CD4-positive, alpha-beta T cell treated with Interferon alpha-2 for 1 hour (primary cell): ENCODE measurements around the gene MAML2.
A peak's percentile ranks its signal among the peaks of the same experiment; 100 is the strongest.

ENCODE experiments used
- DNase-seq, 2 donors: peaks; one replicate each; pipeline ENCODE4 v3.0.0-alpha.2; 2020 to 2022

MAML2 gene

GRCh38 chr11:96232132-96232531 lies 110.9 kb downstream of the MAML2 start:
- no peak for DNase-seq

- no peak for DNase-seq
These were observed 112.3 kb downstream of the MAML2 start for GRCh38 chr11:96230686-96231085.

DNA sequence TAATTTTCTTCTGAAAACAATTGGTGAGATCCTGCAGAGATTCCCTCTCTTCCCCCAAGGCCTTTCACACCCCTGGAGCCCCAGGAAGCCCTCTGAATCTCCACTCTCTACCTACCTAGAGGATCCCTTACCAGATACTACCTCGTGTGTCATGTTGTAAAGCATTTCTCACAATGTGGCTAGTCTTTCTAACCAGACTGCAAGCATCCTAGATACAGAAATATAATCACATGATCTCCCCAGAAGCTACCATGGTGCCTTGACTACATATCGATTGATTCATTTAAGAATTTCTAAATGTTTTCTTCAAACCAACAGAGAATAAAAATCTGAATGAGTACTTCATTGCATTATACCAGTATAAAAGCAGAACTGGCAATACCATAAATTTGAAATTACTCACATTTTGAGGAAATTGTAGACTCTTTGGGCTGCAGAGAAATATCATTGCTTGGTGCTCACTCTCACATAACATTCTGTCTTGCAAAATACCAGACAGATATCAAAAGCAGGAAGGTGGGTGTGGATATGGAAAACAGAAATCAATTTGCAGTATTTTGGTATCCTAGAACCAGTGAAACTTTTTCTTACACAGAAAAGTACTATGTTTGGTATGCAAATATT lies 113.5 kb downstream of the MAML2 start:
- DNase-seq: no peak

DNA sequence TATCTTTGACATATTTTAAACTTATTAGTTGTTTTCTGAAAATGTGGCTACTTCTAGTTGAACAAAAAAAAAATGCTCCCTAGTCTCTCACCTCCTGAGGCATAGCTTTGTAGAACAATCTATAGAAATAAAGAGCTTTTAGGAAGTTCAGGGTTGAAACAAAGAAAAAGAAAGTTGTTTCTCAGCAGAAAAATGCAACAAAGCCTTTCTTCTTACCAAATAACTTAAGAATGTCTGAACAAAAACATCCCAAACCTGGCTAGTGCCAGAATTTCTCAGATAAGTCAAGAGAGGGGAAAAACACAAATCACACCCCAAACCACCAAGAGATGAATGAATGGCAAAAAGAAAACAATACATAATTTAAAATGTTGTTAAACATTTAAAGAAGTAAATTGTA lies 114.1 kb downstream of the MAML2 start:
- no peak for DNase-seq

DNA sequence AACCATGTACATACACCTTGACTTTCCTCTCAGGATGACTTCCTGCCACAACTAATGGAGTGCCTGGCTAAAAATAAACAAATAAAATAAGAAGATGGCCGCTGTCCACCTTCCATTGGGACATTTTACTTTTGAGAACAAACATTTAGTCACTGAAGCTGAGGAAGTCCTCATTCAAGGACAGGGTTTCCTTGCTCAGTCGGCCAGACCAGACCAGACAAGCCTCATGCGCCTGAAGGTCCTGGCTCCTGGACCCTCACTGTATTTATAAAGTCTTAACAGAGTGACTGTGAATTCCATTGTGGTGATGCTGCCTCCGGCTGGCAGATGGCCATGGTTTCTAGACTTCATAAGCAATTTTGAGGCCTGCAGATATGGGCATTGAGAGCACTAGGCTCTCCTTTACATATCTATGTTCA lies 114.5 kb downstream of the MAML2 start:
- DNase-seq: no peak

- no peak for DNase-seq
These were observed 115.8 kb downstream of the MAML2 start for GRCh38 chr11:96227244-96227643.

DNA sequence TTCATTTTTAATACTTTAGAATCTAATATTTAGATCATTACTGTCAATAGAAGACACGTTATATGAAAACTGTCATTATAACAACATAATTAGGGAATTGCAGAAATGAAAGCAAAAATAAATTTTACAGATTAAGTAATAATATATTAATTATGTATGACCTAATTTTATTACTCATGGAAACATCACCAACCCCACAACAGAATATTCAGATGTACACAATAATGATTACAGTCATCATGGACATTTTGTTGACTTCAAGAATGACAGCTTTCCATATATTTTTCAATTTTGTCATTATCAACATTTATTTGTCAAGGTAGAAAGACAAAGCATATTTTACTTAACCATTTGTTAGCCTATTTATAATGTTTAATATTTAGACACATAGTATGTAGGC lies 119.9 kb downstream of the MAML2 start:
- DNase-seq: no peak

- no peak for DNase-seq
These were observed 120.9 kb downstream of the MAML2 start for GRCh38 chr11:96222102-96222501.

- DNase-seq: no peak
These were observed 121.5 kb downstream of the MAML2 start for GRCh38 chr11:96221244-96222070.

- DNase-seq: no peak
These were observed 122.9 kb downstream of the MAML2 start for GRCh38 chr11:96219981-96220623.

DNA sequence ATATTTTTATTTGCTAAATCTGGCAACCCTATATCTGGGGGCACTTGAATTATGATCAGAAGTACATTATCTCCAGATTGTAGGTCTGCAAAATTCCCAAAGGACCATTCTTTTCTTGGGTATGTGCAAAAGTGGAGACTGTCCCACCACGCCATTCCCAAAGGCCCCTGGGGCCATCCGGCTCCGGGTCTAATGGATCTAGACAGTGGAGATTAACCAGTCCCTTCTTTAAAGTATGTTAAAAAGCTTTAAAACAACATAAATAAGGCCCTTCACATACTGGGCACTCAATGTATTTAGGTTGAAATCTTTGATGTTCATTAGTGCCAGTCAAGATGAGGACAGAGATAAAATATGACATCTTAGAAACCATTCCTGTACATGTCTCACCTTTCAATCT lies 124.1 kb downstream of the MAML2 start:
- DNase-seq: no peak

DNA sequence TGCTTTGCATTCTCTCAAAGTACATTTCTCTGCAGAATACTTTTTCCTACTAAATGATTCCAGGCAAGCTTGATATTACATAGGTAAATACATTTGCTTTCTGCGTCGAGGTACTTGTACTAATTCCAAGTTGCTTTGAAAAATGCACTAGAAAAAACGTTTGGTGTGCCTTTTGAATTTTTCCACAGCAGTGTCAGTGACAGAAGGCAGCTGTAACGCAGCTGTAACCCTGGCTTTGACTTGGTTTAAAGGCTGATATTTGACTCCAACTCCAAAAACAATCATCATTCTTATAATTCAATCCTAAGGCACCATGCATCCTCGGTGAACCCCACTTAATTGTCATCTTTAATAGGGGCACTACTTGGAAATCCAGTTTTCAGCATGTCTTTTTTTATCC lies 125.0 kb downstream of the MAML2 start:
- no peak for DNase-seq

DNA sequence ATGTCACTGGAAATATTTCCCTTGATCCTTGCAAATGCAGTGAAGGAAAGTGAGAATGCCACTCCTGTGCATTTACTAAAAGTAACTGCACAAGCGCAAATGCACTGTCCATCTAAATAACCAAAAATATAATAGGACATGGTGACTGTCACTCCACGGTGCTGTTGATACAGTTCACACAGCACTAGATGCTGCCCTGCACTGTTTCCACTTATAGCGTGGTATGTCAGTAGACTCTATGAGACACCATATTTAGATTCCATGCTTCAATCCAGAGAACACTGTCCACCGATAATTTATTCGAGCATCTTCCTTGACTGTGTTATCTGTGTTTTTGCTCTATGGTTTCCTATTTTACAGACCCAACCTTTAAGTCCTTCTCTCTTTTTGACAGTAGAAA lies 125.8 kb downstream of the MAML2 start:
- DNase-seq: no peak

GRCh38 chr11:96215826-96216225 lies 127.2 kb downstream of the MAML2 start:
- DNase-seq: no peak

GRCh38 chr11:96215110-96215782 lies 127.7 kb downstream of the MAML2 start:
- DNase-seq: peak; percentile 43 to 50

- DNase-seq: no peak
These were observed 128.3 kb downstream of the MAML2 start for GRCh38 chr11:96214777-96215109.

DNA sequence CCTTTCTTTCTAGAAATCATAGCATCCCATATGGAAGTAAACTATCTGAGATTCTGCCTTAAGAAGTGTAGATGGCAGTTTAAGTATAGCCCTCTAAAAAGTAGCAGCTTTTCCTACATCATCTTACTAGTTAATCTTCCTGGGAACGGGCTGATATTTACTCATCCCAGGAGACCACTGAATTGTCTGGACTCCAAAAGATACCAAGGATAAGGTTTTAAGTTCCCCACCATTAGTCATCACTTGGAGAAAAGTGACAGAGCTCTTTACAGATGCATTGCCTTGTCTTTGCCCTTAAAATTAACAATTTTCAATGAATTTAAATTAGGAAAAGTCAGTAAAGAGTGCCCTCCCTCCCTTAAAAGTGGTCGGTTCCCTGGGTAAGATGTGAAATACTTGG lies 129.5 kb downstream of the MAML2 start:
- DNase-seq: no peak

DNA sequence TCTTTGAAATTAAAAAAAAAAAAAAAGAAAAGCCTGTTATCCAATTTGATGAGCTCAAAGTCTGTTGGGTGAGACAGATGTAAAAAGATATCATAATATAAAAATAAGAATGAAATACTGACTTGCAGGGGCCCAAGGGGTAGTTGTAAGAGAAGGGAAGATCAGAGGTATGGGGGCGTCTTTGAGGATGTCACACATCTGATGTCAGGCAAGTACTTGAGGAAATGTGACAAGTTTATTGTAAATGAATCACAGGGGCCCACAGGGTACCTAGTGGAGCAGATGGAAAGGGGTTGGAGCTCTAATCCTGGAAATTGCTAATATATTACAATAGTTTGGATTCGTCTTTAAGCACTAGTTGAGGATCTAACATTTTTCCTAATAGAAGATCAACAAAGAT lies 131.6 kb downstream of the MAML2 start:
- DNase-seq: peak; percentile 62 to 72

GRCh38 chr11:96207459-96208449 lies 135.2 kb downstream of the MAML2 start:
- peak in 1 of 2 donors; percentile 70 for DNase-seq

GRCh38 chr11:96206955-96207354 lies 136.0 kb downstream of the MAML2 start:
- no peak for DNase-seq

GRCh38 chr11:96205460-96205809 lies 137.6 kb downstream of the MAML2 start:
- DNase-seq: no peak

DNA sequence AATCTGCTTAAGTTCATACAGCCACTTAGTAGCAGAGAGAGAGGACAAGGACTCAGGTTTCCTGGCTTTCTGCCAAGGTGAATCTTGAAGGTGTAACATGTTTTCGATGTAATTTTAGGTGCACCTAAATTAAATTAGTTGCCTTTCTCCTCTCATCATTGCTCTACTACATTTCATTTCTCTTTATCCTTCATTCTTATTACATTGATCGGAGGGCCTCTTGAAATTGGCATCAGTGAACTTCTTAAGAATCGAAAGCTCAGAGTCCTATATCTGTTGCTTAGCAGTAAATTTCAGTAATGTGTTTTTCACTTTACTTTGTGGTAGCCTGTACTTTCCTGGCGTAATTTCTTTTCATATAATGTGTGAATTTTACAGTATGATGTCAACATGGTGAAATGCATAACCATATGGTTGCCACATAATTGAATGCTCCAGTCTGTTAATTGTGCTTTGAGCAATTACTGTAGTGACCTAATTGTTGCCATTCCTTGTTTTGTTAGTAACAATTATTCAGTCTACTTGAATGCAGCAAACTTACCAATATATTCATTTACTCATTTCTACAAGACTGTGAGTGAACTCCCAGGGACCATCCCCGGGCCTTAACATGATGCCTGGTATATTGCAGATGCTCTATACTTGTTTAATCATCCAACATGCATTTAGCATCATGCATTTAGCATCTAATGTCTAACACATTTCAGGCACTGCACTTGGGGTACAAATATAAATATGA lies 138.1 kb downstream of the MAML2 start:
- peak; percentile 11 to 68 for DNase-seq
